Measurements from ENCODE around the gene FSTL1.

Gene FSTL1

DNA sequence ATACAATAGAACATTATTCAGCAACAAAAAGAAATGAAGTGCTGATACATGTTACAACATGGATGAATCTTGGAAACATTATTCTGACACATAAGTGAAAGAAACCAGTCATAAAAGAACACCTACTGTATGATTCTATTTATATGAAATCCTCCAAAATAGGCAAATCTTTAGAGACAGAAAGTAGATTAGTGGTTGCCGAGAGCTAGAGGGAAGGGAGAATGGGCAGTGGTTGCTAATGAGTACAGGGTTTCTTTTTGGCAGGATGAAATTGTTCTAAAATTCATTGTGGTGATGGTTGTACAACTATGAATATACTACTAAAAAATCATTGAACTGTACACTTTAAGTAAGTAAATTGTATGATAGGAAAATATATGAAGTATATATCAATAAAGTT, 95.3 kb downstream of the FSTL1 start:
- H3K27me3 Mint-ChIP-seq = peaks cover 8 to 20% of the 10 kb centered on the region in 2 donors
- no peaks in the 10 kb centered on the region for H3K36me3 Mint-ChIP-seq
- H3K4me3 Mint-ChIP-seq = no peak overlapping the region
- no peaks in the 10 kb centered on the region for H3K9me3 Mint-ChIP-seq
- DNase-seq (no peak), ATAC-seq (replicated peaks) (no peak)
- no peak overlapping the region for H3K27ac Mint-ChIP-seq
- no peaks in the 10 kb centered on the region for H3K4me1 Mint-ChIP-seq

DNA sequence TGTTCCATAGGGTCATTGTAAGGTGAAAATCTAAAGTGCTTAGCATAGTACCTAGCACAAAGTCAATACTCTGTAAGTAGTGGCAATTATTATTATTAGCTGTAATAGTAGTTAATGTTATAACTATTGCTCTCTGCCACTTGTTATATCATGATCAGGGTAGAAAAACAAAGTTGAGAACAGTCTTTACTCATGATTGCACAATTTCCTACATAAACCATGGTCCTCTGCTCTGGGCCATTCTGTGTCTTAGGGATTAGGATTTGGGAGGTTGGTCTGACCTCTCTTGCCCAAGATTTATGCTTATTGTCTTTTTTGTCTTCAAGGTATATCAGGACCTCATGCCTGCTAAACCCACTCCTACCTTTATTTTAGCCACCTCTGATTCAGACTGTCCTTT, 97.3 kb downstream of the FSTL1 start:
- H3K27me3 Mint-ChIP-seq = peaks cover 4 to 9% of the 10 kb centered on the region in 2 donors
- no peak overlapping the region for H3K4me3 Mint-ChIP-seq
- H3K36me3 Mint-ChIP-seq = no peaks in the 10 kb centered on the region

DNA sequence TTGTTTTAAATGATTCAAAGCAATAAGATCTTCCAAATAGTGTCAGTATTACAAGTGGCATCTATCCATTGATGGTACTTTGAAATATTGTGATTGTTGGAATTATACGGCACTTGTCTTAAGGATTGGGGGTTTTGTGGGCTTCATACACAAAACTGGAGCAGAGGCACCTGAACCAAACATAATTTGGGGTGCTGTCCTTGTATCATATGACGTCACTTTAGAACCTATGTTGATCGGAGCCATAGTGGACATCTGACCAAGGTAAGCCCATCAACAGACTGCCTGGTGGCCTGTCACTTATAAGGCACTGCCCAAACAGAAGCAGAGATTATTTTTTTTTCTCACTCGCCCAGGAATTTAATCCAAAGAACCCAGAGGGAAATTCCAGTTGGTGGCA, 98.8 kb downstream of the FSTL1 start:
- peaks cover 0 to 4% of the 10 kb centered on the region in 2 donors for H3K27me3 Mint-ChIP-seq
- no peaks in the 10 kb centered on the region for H3K9me3 Mint-ChIP-seq
- no peak overlapping the region for H3K27ac Mint-ChIP-seq
- H3K36me3 Mint-ChIP-seq = peaks cover 0 to 6% of the 10 kb centered on the region in 2 donors
- DNase-seq = no peak
- H3K4me1 Mint-ChIP-seq = peaks cover 7 to 16% of the 10 kb centered on the region in 2 donors
- H3K4me3 Mint-ChIP-seq = no peak overlapping the region
- no peak for ATAC-seq (replicated peaks)

More for the DNA sequence above, 97.3 kb downstream of the FSTL1 start:
- no peak overlapping the region for H3K27ac Mint-ChIP-seq
- DNase-seq = no peak
- H3K4me1 Mint-ChIP-seq = peaks cover 0 to 6% of the 10 kb centered on the region in 2 donors
- no peak for ATAC-seq (replicated peaks)
- H3K9me3 Mint-ChIP-seq = no peaks in the 10 kb centered on the region

DNA sequence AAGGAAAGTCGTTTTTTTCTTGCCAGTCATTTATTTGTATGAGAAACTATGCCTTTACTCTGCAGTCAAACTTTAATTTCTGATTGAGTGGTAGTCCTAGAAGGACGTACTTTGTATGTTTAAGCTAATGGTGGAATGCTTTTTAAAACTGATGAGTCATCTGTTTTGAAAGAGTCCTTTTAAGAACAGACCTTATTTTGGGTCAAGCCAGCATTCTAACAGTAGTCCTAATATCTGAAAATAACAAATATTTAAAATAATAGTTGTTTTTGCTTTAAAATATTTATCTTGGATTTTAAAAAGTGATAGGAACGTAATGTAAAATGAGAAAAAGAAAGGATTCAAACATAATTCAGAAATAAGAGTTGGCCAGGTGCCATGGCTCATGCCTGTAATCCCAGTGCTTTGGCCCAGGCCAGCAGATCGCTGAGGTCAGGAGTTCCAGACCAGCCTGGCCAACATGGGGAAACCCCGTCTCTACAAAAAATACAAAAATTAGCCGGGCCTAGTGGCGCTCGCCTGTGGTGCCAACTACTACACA, 100.3 kb downstream of the FSTL1 start:
- ATAC-seq (replicated peaks) (no peak), DNase-seq (no peak)
- Mint-ChIP-seq H3K27me3 (peaks cover 0 to 4% of the 10 kb centered on the region in 2 donors), H3K9me3 (no peaks in the 10 kb centered on the region), H3K27ac (peak overlapping the region; percentile 56), H3K4me1 (peaks cover 14 to 31% of the 10 kb centered on the region in 2 donors), H3K36me3 (peaks cover 6 to 12% of the 10 kb centered on the region in 2 donors), H3K4me3 (peak overlapping the region in 1 of 2 donors; percentile 62)

DNA sequence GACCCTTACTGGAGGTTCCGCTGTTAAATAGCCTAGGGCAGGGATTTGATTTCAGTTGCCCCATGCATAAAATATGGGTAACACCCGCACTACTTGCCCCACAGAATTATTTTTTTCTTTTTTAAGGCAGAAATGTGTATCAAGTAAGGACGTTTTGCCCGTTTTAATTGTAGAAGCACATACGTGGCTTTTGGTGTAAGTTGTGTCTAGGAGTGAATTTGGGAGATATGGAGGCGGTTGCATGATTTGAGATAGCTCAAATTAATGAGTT, 101.0 kb downstream of the FSTL1 start:
- no peaks in the 10 kb centered on the region for H3K9me3 Mint-ChIP-seq
- peak overlapping the region; percentile 89 to 91 for H3K4me3 Mint-ChIP-seq
- ATAC-seq (replicated peaks) (no peak), DNase-seq (no peak)
- H3K4me1 Mint-ChIP-seq = peaks cover 17 to 38% of the 10 kb centered on the region in 2 donors
- H3K27me3 Mint-ChIP-seq = peaks cover 0 to 4% of the 10 kb centered on the region in 2 donors
- H3K36me3 Mint-ChIP-seq = peaks cover 6 to 12% of the 10 kb centered on the region in 2 donors
- H3K27ac Mint-ChIP-seq = peak overlapping the region; percentile 94

DNA sequence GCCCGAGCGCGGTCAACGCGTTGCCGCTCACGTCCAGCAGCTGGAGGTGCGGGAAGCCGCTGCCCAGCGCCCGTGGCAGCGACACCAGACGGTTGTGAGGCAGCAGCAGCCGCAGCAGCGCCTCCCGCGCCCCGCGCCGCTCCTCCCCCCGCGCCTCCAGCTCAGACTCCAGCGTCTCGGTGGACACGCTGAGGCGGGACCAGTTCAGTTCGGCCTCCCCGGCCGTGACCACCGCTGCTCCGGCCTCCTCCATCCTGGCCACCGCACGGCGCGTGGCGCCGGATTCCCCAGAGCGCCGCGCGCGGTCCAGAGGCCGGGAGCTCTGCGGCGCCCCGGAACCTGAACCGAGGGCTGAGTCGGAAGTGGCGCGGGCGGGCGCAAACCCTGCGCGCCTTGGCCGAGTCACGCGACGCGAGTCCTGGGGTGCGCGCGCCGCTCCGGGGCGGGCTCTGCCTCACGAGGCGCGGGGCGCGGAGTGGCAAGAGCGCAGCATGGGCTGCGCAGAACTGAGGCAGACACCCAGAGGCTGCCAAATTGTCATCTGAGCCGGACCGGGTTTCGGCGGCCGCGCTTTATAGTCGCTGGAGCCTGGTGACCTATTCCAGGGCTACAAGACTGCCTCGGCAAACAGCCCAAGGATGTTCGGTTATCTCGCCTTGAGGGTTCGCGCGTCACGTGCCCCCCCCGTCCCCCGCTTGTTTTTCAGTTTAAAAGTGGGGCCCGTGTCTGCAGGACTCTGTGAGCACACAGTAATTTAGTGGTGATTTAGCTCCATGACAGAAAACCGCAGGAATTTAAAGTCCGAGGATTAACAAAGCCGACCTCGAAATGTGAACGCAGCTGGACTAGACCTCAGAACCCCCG, 101.6 kb downstream of the FSTL1 start, which contains the start of gene LRRC58:
Gene LRRC58, minus strand, starts transcription at position 364 of the 864 bp plus-strand sequence. Its CDS starts 111 bp downstream, at position 253.
- peaks cover 0 to 4% of the 10 kb centered on the region in 2 donors for H3K27me3 Mint-ChIP-seq
- H3K27ac Mint-ChIP-seq = peak within 1 kb of the TSS; percentile 94
- peak; percentile 91 to 92 for ATAC-seq (replicated peaks)
- peak; percentile 89 for DNase-seq
- no peaks in the 10 kb centered on the region for H3K9me3 Mint-ChIP-seq
- H3K4me3 Mint-ChIP-seq = peak within 1 kb of the TSS; percentile 89 to 91
- H3K4me1 Mint-ChIP-seq = peaks cover 22 to 44% of the 10 kb centered on the region in 2 donors
- H3K36me3 Mint-ChIP-seq = peaks cover 9 to 15% of the 10 kb centered on the region in 2 donors

DNA sequence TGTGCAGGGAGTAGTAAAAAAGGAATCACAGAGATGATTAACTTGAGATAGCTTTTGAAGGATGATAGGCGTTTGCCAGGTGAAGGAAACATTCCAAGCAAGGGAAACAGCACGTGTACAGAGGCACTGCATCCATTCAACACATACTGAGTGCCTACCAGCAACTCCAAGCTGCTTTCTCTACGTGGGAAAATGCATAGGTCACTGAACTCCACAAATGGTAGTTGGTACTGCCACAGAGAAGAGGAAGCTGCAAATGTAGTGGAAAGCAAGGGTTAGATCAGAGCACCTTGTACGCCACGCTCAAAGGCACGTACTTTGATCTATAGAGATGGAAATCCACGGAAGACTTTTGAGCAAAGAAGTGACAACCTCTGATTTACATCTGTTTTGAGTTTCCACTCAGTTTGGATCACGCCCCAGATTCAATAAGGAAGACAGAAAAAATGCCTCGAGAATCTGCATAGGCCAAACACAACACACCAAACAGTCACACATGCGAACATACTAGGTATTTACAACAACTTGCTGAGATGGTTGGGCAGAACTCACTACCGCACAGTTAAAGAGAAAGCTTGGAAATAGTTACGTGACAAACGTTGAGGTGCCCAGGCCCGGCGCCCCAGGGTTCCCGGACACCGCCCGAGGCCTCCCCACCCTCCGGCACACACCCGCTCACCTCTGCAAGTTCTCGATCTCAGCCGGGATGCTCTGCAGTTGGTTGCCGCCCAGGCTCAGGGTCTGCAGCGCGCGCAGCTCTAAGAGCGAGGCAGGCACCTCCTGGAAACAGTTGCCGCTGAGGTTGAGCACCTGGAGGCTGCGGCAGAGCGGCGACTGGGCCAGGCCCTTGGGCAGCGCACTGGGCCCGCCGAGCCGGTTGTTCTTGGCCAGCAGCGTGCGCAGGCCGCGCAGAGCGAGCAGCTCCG, 102.5 kb downstream of the FSTL1 start:
- Mint-ChIP-seq H3K4me1 (peaks cover 22 to 52% of the 10 kb centered on the region in 2 donors), H3K4me3 (peak overlapping the region; percentile 89 to 91), H3K27me3 (peaks cover 0 to 4% of the 10 kb centered on the region in 2 donors), H3K36me3 (peaks cover 12 to 24% of the 10 kb centered on the region in 2 donors), H3K27ac (peak overlapping the region; percentile 88), H3K9me3 (no peaks in the 10 kb centered on the region)
- ATAC-seq (replicated peaks) = peak; percentile 64 to 66
- peak; percentile 6 for DNase-seq

DNA sequence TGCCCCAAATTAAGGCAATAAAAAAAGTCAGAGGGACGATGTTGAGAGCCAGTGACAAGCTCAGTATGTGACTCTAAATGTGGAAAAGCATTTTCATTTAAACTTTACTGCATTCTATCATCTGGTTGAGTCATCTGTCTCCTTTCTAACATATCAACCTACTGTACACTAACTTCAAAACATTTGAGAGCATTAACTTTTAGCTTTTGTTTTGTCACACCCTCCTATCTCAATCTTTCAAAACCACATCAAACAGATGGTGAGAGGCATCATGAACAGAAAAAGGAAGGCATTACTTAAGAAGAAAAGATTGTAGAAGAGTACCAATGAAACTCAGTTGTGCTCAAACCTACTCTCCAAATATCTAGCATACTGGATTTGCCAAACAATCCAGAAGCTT, 106.4 kb downstream of the FSTL1 start:
- Mint-ChIP-seq H3K27ac (no peak overlapping the region), H3K36me3 (peaks cover 31 to 50% of the 10 kb centered on the region in 2 donors), H3K4me1 (peaks cover 24 to 46% of the 10 kb centered on the region in 2 donors), H3K9me3 (peaks cover 0 to 2% of the 10 kb centered on the region in 2 donors), H3K4me3 (no peak overlapping the region), H3K27me3 (no peaks in the 10 kb centered on the region)
- no peak for DNase-seq
- no peak for ATAC-seq (replicated peaks)

All from stimulated activated naive B cell treated with anti-CD40 and anti-IgM and Interleukin-4, amounts not matched to agents 10 μg/mL and 1 μg/mL and 100 μg/mL, for 72 hours (primary cell).